Measurements from ENCODE around the gene IGFL1.

DNA sequence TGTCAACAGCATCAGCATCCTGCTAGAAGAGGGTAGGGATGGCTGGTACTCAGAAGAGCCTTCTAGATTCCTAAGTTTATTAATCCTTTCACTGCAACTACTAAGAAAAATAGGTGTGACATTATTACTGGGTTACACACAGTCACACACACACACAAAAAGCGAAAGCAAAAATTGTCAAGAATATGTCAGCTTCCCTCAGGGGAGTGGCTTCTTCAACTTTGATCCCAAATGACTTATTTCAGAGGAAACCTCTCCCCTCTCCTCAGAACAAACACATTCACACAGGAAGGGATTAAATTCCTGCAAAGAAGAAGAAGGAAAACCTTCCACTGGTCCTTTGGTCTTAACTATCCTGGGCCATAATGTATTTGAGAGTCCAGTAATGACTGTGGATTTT is 20.1 kb upstream of the IGFL1 start:
- TF ChIP-seq CTCF (conservative IDR thresholded peaks at IDR 0.05; ENCODE audit: low read depth, low read length) (no peak), POLR2A (IDR thresholded peaks at IDR 0.05; ENCODE audit: low read depth, low read length) (no peak), BHLHE40 (IDR thresholded peaks at IDR 0.05; ENCODE audit: low read depth, low read length) (no peak), FOS (IDR thresholded peaks at IDR 0.05; ENCODE audit: low read depth, low read length) (no peak)
